ENCODE data around the gene C11orf42.
"Not testable (repeated sequence)": the region's sequence is repeated elsewhere in the genome, so short reads cannot be mapped to it uniquely, and the experiment has no call there.

C11orf42 gene

DNA sequence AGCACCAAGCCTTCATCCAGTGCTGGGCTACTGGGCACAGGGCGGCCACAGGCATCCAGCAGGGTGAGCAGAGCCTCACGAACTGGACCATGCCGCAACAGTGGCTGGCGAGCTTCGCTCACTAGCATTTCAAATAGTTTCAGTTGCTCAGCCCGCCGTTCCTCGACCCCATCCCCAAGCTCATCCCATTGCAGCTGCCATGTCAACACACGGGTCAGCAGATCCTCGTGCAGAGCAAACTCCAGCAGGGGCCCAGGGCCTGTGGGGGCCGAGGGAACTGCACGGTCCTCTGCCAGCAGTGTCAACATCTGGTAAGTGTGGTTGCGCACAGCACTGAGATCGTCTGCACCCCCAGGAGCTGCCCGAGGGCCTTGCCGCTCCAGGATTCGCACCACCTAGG, 18.5 kb downstream of the C11orf42 start:
- DNase-seq (ENCODE audit: low read depth), result no peak

DNA sequence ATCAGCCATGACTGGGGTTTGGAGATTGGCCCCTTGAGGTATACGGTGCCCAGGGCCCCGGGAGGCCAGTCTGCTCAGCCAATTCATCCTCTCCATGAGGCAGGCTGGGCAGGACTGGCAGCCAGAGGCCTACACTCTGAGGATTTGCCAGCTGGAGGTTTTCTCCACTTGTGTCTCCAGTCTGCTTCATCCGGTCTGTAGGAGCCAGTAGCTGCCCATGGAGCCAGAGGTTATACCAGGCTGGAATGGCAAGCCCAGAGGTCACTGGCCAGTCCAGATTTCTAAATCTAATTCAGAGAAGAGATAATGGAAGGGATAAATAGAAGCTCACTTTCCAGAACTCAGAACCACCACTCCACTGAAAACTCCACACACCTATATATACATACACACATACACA, 19.1 kb downstream of the C11orf42 start:
- no peak for DNase-seq (ENCODE audit: low read depth)

DNA sequence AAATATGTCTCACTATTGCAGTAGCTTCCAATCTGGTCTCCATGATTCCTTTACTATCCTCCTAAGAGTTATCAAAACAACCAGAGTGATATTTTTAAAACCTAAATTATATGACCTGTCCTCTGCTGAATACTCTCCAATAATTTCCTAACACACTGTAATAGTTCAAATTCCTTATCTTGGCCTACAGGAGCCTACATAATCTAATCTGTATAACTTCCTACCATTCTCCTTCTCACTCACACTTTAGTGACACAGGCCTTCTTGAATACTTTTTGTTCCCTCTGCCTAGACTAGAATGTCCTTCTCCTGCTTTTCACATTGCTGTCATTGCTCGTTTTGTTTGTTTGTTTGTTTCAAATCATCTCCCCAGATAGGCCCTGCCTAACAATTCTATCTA, 19.7 kb downstream of the C11orf42 start:
- DNase-seq (ENCODE audit: low read depth), result no peak

DNA sequence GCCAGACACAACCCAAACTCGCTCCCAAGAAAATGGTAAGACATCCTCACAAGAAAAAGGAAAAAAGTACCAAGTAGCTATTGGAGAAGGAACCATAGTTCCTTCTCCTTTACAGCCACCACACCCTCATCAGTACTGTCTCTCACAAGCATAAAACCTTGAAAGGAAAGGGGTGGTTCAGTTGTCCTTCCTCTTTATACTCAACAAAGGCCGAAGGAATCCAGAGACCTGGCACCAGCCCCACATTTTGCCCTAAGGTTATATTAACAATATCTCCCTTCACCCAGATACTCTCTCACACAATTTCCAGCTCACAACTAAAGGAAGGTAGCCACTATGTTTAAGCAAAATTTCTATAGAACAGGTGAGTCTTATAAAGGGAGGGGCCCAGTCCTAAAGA, 20.5 kb downstream of the C11orf42 start:
- no peak for DNase-seq (ENCODE audit: low read depth)

DNA sequence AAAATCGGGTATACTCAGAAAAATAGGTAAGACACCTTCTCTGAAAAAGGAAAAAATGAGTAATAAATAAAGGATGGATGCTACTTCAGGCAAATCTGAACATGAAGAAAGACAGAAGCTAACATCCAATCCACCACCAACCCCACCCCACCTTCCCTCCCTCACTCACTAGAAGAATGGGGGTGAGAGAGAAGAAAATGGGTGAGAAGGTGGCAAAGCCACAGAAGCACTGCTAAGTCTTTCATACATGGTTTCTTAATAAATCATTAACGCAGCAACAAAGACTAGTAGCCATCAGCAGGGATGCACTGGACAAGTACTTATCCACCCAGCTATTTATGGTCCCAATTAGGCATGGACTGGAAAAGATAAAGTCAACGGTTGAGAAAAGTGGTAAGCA, 23.2 kb downstream of the C11orf42 start:
- DNase-seq (ENCODE audit: low read depth), result no peak

DNA sequence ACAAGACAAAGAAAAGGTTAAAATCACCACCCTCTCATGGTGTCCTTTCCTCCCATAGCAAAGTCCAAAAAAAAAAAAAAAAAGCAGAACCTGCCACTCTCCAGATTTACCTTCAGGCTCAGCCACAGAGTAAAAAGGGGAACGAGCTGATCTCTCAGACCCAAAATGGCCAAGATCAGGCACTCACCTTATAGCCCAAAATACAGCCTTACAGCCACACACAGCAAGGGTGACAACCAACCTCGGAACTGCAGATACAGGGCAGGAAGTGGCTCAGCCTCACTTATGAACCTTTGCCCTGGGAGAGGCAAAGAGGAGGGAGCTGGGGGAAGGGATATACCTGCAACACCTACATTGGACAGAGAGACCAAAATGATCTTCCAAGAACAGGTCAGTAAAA, 24.6 kb downstream of the C11orf42 start:
- no peak for DNase-seq (ENCODE audit: low read depth)

DNA sequence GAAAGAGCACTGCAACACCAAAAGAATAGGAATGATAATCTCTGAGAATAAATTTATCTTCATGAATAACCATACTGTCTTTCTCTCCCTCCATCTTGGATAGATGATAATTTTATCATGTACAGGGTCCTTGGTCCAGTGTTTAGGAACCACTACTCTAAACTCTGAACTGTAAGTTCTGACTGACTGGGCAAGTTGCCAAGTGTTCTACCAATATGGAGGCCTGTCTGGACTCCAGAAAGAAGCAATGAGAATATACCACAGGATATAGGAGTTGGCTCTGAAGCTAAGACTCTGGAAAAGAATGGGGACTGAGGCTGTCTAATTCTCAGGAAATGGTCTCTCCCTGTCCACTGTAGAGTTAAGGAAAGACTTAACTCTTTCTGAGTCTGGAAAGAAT, 27.5 kb downstream of the C11orf42 start:
- no peak for DNase-seq (ENCODE audit: low read depth)

DNA sequence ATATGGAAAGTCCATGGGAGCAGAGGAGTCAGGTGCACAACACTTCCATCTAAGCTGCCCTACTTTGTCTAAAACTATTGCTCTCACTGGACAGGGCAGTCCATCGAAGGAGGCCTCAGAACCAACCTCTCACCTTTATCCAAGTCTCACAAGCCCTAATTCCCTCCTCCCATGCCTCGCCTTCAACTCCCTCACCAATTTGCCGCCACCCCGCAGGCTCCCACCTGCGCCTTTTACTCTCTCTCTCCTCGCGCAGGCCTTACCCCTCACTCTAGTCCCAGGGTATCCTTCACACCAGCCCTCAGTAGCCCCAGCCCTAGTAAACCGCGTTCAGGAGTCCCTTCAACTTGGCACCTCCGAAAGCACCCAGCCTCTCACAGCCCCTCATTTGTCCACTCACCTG, 28.6 kb downstream of the C11orf42 start:
- no peak for DNase-seq (ENCODE audit: low read depth)

DNA sequence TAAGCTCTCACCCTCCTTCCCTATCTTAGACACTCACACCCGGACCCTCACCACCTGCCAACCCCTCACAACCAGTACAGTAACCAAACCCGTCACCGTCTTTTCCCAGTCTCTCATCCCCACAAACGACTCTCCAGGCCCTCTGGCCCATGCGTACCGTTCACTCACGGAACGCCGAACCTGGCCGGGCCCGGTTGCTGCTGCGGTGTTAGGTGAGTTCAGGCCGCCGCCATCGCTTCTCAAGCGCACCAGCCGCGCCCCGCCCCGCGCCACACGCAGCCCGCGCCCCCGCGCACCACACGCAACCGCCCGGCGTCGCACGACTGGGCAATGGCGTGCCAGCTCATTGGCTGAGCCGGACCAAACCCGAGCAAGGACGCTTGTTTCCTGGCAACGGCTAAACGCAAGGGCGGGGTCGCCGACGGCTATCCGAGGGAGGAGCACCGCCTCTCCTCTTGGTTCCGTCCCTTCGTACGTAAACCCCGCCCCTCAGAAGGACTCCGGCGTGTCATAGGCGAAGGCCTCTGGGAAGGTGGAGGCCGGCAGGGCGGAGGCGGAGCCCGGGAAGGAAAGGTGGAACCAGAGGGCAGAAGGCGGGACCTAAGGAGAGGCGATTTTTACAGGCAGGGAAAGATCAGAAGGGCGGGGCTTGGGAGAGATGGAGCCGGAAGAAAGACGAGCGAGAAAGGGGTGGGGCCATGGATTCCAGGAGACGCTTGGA, 29.2 kb downstream of the C11orf42 start, which contains the start of gene FHIP1B:
Gene FHIP1B, minus strand, starts transcription at position 250 of the 721 bp plus-strand sequence. CDS start 10,120 bp downstream, outside the sequence.
- DNase-seq (ENCODE audit: low read depth), result peak; percentile 98

DNA sequence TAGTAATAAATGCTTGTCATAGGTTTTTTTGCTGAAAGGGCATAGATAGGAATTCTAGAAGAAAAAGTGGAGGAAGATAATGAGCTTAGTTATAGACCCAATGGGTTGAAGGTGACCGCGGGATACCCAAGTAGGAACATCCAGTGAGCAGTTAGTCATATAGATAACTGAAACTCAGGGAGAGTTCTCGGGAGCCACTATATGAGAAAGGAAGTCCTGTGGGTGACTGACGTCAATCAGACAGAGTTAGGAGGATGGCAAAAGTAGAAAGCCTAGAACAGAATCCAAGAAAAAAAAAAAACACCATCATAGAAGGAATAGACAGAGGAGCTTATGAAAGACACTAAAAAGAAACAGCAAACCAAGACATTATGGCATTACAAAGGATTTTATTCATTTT, 31.9 kb downstream of the C11orf42 start:
- DNase-seq (ENCODE audit: low read depth), result no peak

DNA sequence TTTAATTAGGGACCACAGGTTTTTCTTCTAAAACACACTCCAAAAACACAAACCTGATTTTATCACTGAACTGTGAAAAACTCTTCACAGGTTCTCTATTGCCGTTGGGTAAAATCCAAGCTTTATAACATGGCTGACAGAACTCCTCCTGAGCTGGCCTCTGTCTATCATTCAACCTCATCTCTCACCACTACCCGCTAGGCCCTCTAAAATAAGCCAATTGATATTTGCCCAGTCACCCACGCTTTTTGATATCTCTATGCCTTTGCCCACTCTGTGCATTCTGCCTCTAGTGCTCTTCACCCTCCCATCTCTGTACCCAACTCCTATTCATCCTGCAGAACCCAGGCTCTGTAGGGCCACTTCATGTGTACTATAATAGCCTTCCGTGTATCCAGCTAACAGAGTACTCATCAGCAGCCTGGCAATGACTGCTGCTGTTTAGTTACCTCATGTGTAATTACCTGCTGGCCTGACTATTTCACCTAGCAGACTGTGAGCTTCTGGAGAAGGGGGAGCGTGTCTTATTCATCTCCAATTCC, 32.5 kb downstream of the C11orf42 start:
- no peak for DNase-seq (ENCODE audit: low read depth)

DNA sequence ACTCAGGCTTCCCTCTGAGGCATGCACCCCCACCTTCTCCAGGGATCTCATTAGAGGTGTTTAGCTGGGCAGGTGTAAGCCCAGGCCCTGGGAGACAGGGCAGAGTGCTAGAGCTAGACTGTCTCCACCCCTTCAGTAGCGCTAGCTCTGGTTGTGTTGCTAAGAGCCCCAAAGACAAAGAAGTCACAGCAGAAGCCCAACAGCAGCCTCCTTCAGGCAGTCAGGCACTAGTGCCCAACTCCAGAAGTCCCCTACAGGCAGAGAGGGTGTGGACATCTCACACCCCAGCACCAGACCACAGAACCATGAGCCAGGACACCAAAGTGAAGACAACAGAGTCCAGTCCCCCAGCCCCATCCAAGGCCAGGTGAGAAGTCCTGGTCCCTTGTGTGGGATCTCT, 33.5 kb downstream of the C11orf42 start, which contains the start of gene CNGA4:
Gene CNGA4, plus strand, starts transcription at position 188 of the 400 bp plus-strand sequence. Its CDS starts 118 bp downstream, at position 306.
- no peak for DNase-seq (ENCODE audit: low read depth)

DNA sequence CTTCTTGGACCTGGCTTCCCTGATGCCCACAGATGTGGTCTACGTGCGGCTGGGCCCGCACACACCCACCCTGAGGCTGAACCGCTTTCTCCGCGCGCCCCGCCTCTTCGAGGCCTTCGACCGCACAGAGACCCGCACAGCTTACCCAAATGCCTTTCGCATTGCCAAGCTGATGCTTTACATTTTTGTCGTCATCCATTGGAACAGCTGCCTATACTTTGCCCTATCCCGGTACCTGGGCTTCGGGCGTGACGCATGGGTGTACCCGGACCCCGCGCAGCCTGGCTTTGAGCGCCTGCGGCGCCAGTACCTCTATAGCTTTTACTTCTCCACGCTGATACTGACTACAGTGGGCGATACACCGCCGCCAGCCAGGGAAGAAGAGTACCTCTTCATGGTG, 34.8 kb downstream of the C11orf42 start:
- no peak for DNase-seq (ENCODE audit: low read depth)

DNA sequence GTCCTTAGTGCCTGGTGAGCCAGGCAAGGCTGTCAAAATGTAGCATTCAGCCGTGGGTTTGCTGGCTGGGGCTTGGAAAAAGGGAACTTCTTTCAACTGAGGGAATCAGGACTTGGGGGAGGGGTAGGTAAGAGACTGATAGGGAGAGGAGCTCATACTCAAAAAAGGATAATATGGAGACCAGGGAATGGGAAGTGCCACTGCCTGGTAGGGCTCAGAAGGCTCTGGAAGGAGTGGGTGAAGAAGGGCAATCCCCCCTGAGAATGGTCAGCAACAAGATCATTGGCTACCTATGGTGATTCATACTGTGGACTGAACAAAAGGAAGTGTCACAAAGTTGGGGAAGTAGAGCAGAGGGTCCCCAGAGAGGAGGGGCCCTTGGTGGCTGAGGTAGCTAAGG, 35.4 kb downstream of the C11orf42 start:
- no peak for DNase-seq (ENCODE audit: low read depth)

DNA sequence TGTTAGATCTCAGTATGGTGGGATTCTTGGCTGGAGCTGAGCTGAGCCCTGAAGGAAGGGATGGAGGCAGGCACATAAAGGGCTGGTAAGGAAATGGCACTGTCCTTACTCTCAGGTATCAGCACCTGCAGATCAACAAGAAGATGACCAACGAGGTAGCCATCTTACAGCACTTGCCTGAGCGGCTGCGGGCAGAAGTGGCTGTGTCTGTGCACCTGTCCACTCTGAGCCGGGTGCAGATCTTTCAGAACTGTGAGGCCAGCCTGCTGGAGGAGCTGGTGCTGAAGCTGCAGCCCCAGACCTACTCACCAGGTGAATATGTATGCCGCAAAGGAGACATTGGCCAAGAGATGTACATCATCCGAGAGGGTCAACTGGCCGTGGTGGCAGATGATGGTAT, 36.0 kb downstream of the C11orf42 start:
- DNase-seq (ENCODE audit: low read depth), result no peak

DNA sequence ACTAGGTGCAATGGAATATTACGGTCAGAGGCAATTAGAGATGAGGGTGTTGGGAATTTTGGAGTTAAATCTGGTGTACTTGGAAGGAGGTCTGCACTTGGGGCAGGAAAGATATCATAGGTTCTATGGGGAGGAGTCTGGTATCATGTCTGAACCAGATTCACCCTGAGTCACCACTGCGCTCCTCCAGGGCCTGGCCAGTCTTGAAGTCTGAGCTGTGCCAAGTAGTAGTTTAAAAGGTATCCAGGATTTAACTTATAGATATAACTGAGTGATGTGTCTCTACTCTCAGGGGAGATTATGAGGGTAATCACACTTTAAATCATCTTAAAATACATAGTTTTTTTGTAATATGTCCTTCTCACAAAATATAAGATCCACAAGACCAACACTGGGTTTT, 40.2 kb downstream of the C11orf42 start:
- DNase-seq (ENCODE audit: low read depth), result no peak

DNA sequence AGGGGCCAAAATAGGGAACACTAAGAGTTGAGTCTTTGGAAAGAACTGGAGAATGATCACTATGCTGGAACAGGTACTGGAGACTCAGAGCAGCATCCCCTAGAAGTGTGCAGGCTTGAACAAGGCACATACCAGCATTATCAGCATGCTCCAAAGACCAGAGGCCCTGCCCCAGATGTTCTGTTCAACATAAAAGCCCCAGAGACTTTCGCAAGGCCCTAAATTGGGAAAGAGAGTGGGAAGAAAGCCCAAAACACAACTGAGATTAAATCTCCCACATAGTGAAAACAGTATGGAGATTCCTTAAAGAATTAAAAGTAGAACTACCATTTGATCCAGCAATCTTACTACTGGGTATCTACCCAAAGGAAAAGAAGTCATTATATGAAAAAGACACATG, 42.9 kb downstream of the C11orf42 start:
- DNase-seq (ENCODE audit: low read depth), result no peak

DNA sequence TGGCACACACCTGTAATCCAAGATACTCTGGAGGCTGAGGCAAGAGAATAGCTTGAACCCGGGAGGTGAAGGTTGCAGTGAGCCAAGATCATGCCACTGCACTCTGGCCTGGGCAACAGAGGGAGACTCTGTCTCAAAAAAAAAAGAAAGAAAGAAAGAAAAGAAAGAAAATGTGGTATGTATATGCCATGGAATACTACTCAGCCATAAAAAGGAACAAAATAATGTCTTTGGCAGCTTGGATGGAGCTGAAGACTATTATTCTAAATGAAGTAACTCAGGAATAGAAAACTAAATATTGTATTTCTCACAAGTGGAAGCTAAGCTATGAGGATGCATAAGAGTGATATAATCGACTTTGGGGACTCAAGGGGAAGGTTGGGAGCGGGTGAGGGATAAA, 43.5 kb downstream of the C11orf42 start:
- not testable (repeated sequence) for DNase-seq (ENCODE audit: low read depth)

DNA sequence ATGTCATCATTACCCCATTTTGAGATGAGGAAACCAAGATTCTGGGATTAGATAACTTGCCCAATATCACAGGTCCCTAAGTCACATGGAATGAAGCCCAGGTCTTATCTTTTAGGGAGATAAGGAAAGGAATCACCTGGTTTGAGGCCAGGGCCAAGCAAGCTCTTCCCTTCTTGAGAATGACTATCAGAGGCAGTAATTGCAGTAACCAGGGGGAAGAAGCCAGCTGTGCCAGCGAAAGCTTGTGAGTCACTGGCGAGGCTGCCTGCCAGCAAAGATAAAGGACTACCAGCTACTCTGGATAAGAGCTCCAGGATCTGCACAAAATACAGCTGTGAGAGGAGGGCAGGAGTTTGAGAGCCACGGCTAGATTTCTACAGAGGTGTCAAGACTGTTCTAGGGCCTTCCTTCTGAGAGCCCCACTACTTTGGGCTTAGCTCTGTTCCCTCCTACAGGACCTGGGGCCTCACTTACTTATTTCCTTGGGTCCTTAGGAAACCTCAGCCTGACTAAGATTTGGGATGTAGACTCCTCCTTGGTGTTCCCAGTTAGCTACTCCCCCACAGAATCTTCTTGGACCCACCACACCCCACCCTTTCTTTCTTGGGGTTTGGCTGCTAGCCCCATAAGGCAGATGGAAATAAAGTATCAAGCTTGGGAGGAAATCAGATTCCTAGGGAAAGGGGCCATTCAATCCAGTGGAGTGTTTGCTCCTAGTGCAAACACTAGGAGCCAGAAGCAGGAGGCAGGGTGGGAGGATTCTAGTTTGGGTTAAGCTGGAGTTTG, 44.6 kb downstream of the C11orf42 start:
- DNase-seq (ENCODE audit: low read depth), result no peak

DNA sequence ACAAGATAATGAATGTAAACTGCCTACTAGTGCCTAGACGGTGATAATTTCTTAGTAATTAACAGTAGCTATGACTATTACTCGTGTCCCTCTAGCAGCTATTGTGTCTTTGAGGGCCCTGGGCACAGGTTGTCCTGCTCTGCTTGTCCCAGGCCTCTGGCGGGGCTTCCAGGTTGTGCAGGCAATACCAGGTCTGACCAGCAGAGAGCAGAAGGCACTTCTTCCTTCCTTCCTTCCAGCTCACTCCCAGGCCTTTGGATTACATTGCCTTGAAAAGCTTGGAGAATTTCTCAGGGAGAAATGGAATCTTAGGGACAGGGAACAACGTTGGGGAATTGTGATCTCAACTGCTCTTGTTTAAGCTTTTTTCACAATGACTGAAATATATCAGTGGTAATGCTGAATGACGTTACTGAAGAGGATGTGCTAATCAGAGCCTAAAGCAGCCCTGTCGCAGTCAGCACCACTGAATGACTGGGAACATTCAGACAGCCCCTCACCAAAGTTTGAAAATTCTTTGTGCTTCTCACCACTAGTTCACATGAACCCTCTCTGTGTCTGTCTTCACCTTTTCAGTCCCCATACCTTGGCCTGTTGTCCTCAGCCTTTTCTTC, 45.9 kb downstream of the C11orf42 start:
- DNase-seq (ENCODE audit: low read depth), result no peak

DNA sequence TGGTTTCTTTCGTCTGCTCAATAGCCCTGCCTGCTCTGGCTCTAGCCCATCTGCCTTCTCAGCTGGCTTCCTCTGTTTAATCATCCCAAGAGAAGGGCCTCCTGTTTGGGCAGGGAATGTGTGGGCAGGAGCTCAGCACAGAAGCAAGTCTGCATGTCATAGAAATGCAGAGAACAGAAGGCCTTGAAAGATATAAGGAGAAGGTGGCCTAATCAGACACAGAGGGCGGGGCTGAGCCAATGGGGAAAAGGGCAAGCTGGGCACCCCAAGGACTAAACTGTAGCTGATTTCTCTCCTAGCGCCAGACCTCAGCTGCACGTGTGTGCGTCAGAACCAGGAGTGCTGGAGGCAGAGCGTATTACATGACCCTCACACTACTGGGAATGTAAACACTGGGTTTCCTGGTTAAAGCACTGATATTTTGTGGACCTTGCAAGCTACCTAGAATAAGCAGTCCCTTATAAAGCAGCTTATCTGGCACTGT, 46.7 kb downstream of the C11orf42 start:
- DNase-seq (ENCODE audit: low read depth), result no peak

DNA sequence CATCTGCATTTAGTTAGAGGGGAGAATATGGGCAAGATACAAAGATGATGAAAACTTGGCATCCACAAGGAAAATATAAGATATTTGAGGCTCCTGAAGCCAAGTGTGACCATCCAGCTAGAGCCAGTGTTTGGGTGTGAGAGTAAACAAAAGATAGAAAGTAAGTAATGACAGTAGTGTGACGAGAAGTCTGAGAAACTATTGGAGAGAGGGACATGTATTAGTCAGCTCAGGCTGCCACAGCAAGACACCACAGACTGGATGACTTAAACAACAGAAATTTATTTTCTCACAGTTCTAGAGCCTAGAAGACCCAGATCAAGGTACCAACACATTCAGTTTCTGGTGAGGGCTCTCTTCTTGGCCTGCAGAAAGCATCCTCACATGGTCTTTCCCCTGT, 47.8 kb downstream of the C11orf42 start:
- no peak for DNase-seq (ENCODE audit: low read depth)

DNA sequence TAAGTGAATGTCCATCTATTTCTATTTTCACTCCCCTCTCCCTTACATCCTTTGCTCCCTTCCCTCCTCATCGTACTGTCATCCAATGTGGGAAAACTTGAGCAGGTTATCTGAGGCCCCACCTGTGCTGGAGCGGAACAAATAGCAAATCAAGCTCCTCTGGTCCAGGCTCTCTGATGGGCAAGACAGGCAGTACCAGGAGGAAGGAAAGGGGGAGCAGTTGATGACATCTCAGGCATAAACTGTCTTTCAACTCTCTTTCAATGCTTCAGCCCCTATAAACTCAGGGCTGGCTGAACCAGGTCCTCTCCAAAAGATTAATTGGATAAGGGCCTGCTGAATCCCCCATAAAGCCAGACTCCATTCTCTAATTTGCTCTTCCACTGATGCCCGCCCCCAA, 52.8 kb downstream of the C11orf42 start:
- no peak for DNase-seq (ENCODE audit: low read depth)

All from CMK (cell line).